WTC11 (cell line): Measurements from ENCODE around the gene GABRG3. TPM values are rescaled to one million over a fixed set of nuclear protein-coding genes. Genes with fewer than 3 reads are reported as not detected.

ENCODE experiments used
- ATAC-seq: fragments of 200-7000 bp; cut with Tn5 transposase; 2 replicates; pipeline ENCODE4 v1.10.0; 2021; ENCODE audit warnings: mild to moderate bottlenecking, moderate library complexity
- CTCF ChIA-PET: fragments of 300-600 bp; sonication (Branson Sonifier 250); formaldehyde crosslinking; loops from one replicate; lab custom pipeline; 2021; ENCODE audit warnings: antibody characterized with exemption; lab: Charles Lee
- POLR2A ChIA-PET: fragments of 350-600 bp; sonication (Branson Sonifier 250); formaldehyde crosslinking; loops from one replicate; lab custom pipeline; 2021; ENCODE audit warnings: antibody characterized with exemption; lab: Charles Lee
- DNase-seq: peaks from one replicate; pipeline ENCODE4 v3.0.0; 2021; ENCODE audit warnings: low spot score
- H3K27ac Mint-ChIP-seq: 2 replicates; pipeline ENCODE4 v1.8.0; 2021; ENCODE audit warnings: mixed read lengths
- H3K27me3 Mint-ChIP-seq: 2 replicates; pipeline ENCODE4 v1.8.0; 2021; ENCODE audit warnings: low read depth, mild to moderate bottlenecking, moderate library complexity, mixed read lengths
- H3K36me3 Mint-ChIP-seq: 2 replicates; pipeline ENCODE4 v1.8.0; 2021; ENCODE audit warnings: mixed read lengths
- H3K4me1 Mint-ChIP-seq: 2 replicates; pipeline ENCODE4 v1.8.0; 2022; ENCODE audit warnings: mixed read lengths
- H3K4me3 Mint-ChIP-seq: 2 replicates; pipeline ENCODE4 v1.8.0; 2021; ENCODE audit warnings: mild to moderate bottlenecking, moderate library complexity, mixed read lengths
- H3K9me3 Mint-ChIP-seq: 2 replicates; pipeline ENCODE4 v1.8.0; 2021; ENCODE audit warnings: mixed read lengths
- AR ChIP-seq: fragments of 250-450 bp; sonication (Bioruptor Pico); IDR thresholded peaks from 2 replicates; pipeline ENCODE4 v1.9.0; 2021; ENCODE audit warnings: mild to moderate bottlenecking
- CDX4 ChIP-seq: fragments of 250-450 bp; sonication (Bioruptor Pico); IDR thresholded peaks from 2 replicates; pipeline ENCODE4 v1.9.0; 2021; ENCODE audit warnings: moderate library complexity, mild to moderate bottlenecking, inconsistent platforms, borderline replicate concordance
- E2F1 ChIP-seq: sonication (generic); formaldehyde crosslinking; IDR thresholded peaks from 2 replicates; pipeline ENCODE4 v1.8.0; 2022; ENCODE audit warnings: mild to moderate bottlenecking, missing genetic modification reagents
- E2F4 ChIP-seq: sonication (generic); formaldehyde crosslinking; IDR thresholded peaks from 2 replicates; pipeline ENCODE4 v1.8.1; 2022; ENCODE audit warnings: low read depth, mild to moderate bottlenecking, moderate library complexity, missing genetic modification reagents, borderline replicate concordance
- E2F5 ChIP-seq: sonication (generic); formaldehyde crosslinking; IDR thresholded peaks from 2 replicates; pipeline ENCODE4 v1.8.1; 2022; ENCODE audit warnings: mild to moderate bottlenecking, moderate library complexity, missing genetic modification reagents
- ELF4 ChIP-seq: sonication (generic); formaldehyde crosslinking; IDR thresholded peaks from 2 replicates; pipeline ENCODE4 v1.8.1; 2022; ENCODE audit warnings: low read depth, mild to moderate bottlenecking, moderate library complexity, missing genetic modification reagents
- FOXP4 ChIP-seq: sonication (generic); formaldehyde crosslinking; IDR thresholded peaks from 2 replicates; pipeline ENCODE4 v1.8.0; 2022; ENCODE audit warnings: mild to moderate bottlenecking, missing genetic modification reagents
- IRF1 ChIP-seq: sonication (generic); formaldehyde crosslinking; IDR thresholded peaks from 2 replicates; pipeline ENCODE4 v1.8.0; 2023; ENCODE audit warnings: missing genetic modification reagents
- JUN ChIP-seq: sonication (generic); formaldehyde crosslinking; IDR thresholded peaks from 2 replicates; pipeline ENCODE4 v1.8.0; 2023; ENCODE audit warnings: mild to moderate bottlenecking, missing genetic modification reagents
- KAT7 ChIP-seq: sonication (generic); formaldehyde crosslinking; IDR thresholded peaks from 2 replicates; pipeline ENCODE4 v1.8.1; 2023; ENCODE audit warnings: missing genetic modification reagents, mild to moderate bottlenecking, borderline replicate concordance
- MLX ChIP-seq: sonication (generic); formaldehyde crosslinking; IDR thresholded peaks from 2 replicates; pipeline ENCODE4 v1.8.1; 2023; ENCODE audit warnings: mild to moderate bottlenecking, missing genetic modification reagents, moderate library complexity
- PRRX2 ChIP-seq: fragments of 250-450 bp; sonication (Bioruptor Pico); IDR thresholded peaks from 2 replicates; pipeline ENCODE4 v1.8.0; 2021; ENCODE audit warnings: mild to moderate bottlenecking
- SMAD4 ChIP-seq: sonication (generic); formaldehyde crosslinking; IDR thresholded peaks from 2 replicates; pipeline ENCODE4 v1.8.0; 2022; ENCODE audit warnings: mild to moderate bottlenecking, missing genetic modification reagents
- SOX15 ChIP-seq: fragments of 250-450 bp; sonication (Bioruptor Pico); IDR thresholded peaks from 2 replicates; pipeline ENCODE4 v1.9.0; 2021; ENCODE audit warnings: mild to moderate bottlenecking
- SP1 ChIP-seq: sonication (generic); formaldehyde crosslinking; conservative IDR thresholded peaks from 2 replicates; pipeline ENCODE4 v1.8.1; 2022; ENCODE audit warnings: missing genetic modification reagents
- TP53 ChIP-seq: sonication (generic); formaldehyde crosslinking; IDR thresholded peaks from 2 replicates; pipeline ENCODE4 v1.8.1; 2023; ENCODE audit warnings: mild to moderate bottlenecking, missing genetic modification reagents
- ZBTB21 ChIP-seq: sonication (generic); formaldehyde crosslinking; IDR thresholded peaks from 2 replicates; pipeline ENCODE4 v1.8.1; 2023; ENCODE audit warnings: mild to moderate bottlenecking, missing genetic modification reagents, borderline replicate concordance
- ZNF219 ChIP-seq: sonication (generic); formaldehyde crosslinking; IDR thresholded peaks from 2 replicates; pipeline ENCODE4 v1.8.0; 2023; ENCODE audit warnings: missing genetic modification reagents, mild to moderate bottlenecking, borderline replicate concordance
- ZNF317 ChIP-seq: sonication (generic); formaldehyde crosslinking; IDR thresholded peaks from 2 replicates; pipeline ENCODE4 v1.8.1; 2023; ENCODE audit warnings: low read depth, mild to moderate bottlenecking, moderate library complexity, missing genetic modification reagents, borderline replicate concordance
- ZNF396 ChIP-seq: fragments of 250-450 bp; sonication (Bioruptor Pico); IDR thresholded peaks from 2 replicates; pipeline ENCODE4 v1.8.0; 2021; ENCODE audit warnings: mild to moderate bottlenecking, moderate library complexity, borderline replicate concordance
- ZNF512 ChIP-seq: sonication (generic); formaldehyde crosslinking; IDR thresholded peaks from 2 replicates; pipeline ENCODE4 v1.8.1; 2022; ENCODE audit warnings: missing genetic modification reagents, borderline replicate concordance
- total RNA-seq: library from RNA; stranded (reverse); gene quantifications from 3 replicates; pipeline ENCODE4 v1.2.3, GENCODE V29; 2021

Gene GABRG3
- total RNA-seq, 1 experiment from 2014 or later, result 0.72 TPM

GRCh38 chr15:27176785-27177406, 205.9 kb downstream of the GABRG3 start:
- peaks cover 34% of the 10 kb centered on the region for H3K4me1 Mint-ChIP-seq
- no peak overlapping the region for H3K27ac Mint-ChIP-seq
- no peak overlapping the region for H3K4me3 Mint-ChIP-seq
- ATAC-seq (no peak), DNase-seq (no peak)
- TF ChIP-seq CDX4 (CRISPR knock-in tag) (no peak), JUN (no peak), IRF1 (CRISPR knock-in tag) (no peak), ZNF512 (CRISPR knock-in tag) (no peak)
- peaks cover 36% of the 10 kb centered on the region for H3K9me3 Mint-ChIP-seq
- H3K36me3 Mint-ChIP-seq, result peaks cover 31% of the 10 kb centered on the region
- CTCF ChIA-PET, result interaction anchor here (1.7 kb wide), 1 partner anchor 202 kb away, joined by 5 read pairs; no protein-coding TSS in a partner anchor
- POLR2A ChIA-PET, result no interaction called here
- H3K27me3 Mint-ChIP-seq, result peaks cover 34% of the 10 kb centered on the region

- peaks cover 31% of the 10 kb centered on the region for H3K36me3 Mint-ChIP-seq
- peaks cover 32% of the 10 kb centered on the region for H3K9me3 Mint-ChIP-seq
- ATAC-seq, result no peak
- H3K4me3 Mint-ChIP-seq, result no peak overlapping the region
- TF ChIP-seq E2F5 (CRISPR knock-in tag) (no peak), MLX (no peak), SMAD4 (CRISPR knock-in tag) (no peak), FOXP4 (no peak), KAT7 (CRISPR knock-in tag) (no peak), E2F4 (CRISPR knock-in tag) (no peak), PRRX2 (no peak), SOX15 (CRISPR knock-in tag) (no peak), ZNF219 (CRISPR knock-in tag) (no peak), ZNF396 (CRISPR knock-in tag) (no peak), ZNF317 (CRISPR knock-in tag) (no peak), JUN (no peak), ELF4 (CRISPR knock-in tag) (no peak), AR (CRISPR knock-in tag) (no peak), CDX4 (CRISPR knock-in tag) (no peak), ZBTB21 (no peak), SP1 (CRISPR knock-in tag) (no peak), E2F1 (CRISPR knock-in tag) (no peak), TP53 (CRISPR knock-in tag) (no peak)
- CTCF ChIA-PET, result no interaction called here
- peaks cover 27% of the 10 kb centered on the region for H3K4me1 Mint-ChIP-seq
- POLR2A ChIA-PET, result no interaction called here
- peaks cover 21% of the 10 kb centered on the region for H3K27me3 Mint-ChIP-seq
- DNase-seq, result no peak
- H3K27ac Mint-ChIP-seq, result no peak overlapping the region
Observed at GRCh38 chr15:27179789-27180188, 208.8 kb downstream of the GABRG3 start.
